ENCODE data around the gene TAF3. TPM values are rescaled to one million over a fixed set of nuclear protein-coding genes. Genes with fewer than 3 reads are reported as not detected.

Gene TAF3
- total RNA-seq, 1 donor from 2014 or later: 12.6 TPM

DNA sequence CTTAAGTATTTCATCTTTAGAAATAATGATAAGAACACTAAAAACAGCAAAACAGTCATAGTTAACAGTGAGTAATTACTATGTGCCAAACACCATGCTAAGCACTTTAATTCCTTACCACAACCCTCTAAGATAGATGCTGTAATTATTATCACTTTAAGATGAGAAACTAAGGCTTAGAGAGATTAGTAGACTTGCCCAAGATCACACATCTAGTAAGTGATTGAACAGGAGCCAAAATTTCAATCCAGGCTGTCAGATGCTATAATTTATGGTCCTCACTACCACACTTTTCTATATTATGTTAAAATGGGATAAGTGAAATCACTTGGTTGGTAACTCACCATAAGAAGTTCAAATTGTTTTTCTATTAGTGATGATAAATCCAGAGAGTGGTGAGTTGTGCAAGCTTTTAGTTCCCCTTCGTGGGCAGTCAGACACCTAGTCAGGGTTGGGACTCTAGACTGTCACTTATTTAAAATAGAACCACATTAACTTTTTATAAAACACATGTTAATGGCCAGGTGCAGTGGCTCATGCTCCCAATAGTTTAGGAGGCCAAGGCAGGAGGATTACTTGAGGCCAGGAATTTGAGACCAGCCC is 150.3 kb downstream of the TAF3 start:
- ChIA-PET POLR2A (no interaction called here), CTCF (no interaction called here)
- ATAC-seq (ENCODE audit: low read depth): no peak
- Mint-ChIP-seq H3K36me3 (ENCODE audit: low read depth) (peaks cover 49% of the 10 kb centered on the region), H3K9me3 (no peaks in the 10 kb centered on the region), H3K4me3 (no peak overlapping the region), H3K27ac (no peak overlapping the region), H3K27me3 (no peaks in the 10 kb centered on the region), H3K4me1 (peaks cover 5% of the 10 kb centered on the region)
- intact Hi-C loops (cut with micrococcal nuclease): no loop called here
- TF ChIP-seq, protein P1, sequence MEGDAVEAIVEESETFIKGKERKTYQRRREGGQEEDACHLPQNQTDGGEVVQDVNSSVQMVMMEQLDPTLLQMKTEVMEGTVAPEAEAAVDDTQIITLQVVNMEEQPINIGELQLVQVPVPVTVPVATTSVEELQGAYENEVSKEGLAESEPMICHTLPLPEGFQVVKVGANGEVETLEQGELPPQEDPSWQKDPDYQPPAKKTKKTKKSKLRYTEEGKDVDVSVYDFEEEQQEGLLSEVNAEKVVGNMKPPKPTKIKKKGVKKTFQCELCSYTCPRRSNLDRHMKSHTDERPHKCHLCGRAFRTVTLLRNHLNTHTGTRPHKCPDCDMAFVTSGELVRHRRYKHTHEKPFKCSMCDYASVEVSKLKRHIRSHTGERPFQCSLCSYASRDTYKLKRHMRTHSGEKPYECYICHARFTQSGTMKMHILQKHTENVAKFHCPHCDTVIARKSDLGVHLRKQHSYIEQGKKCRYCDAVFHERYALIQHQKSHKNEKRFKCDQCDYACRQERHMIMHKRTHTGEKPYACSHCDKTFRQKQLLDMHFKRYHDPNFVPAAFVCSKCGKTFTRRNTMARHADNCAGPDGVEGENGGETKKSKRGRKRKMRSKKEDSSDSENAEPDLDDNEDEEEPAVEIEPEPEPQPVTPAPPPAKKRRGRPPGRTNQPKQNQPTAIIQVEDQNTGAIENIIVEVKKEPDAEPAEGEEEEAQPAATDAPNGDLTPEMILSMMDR (IDR thresholded peaks at IDR 0.05): no peak
- DNase-seq: no peak

DNA sequence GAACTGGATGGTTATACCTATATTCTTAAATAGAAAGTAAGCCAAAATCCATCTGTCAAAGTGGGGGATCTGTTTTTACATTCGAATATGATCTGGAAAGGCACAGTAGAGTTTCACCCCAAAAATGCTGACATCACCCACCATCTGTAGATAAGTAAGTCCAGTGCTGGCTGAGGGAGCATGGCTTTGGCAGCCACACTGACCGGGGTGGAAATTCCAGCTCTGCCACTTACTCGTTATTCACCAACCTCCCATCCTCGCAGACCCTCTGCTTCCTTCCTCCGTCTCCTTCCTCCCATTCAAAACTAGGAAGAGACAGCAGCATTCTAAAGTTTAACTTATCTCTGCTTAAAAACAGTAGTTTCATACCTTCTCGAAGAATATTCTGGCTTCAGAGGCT is 151.3 kb downstream of the TAF3 start:
- Mint-ChIP-seq H3K4me3 (no peak overlapping the region), H3K4me1 (peaks cover 5% of the 10 kb centered on the region), H3K27me3 (no peaks in the 10 kb centered on the region), H3K36me3 (ENCODE audit: low read depth) (peaks cover 43% of the 10 kb centered on the region), H3K27ac (no peak overlapping the region), H3K9me3 (no peaks in the 10 kb centered on the region)
- intact Hi-C loops (cut with micrococcal nuclease): no loop called here
- ChIA-PET CTCF (no interaction called here), POLR2A (no interaction called here)
- DNase-seq: no peak
- no peak for ATAC-seq (ENCODE audit: low read depth)
- TF ChIP-seq, protein P1 (IDR thresholded peaks at IDR 0.05): no peak

DNA sequence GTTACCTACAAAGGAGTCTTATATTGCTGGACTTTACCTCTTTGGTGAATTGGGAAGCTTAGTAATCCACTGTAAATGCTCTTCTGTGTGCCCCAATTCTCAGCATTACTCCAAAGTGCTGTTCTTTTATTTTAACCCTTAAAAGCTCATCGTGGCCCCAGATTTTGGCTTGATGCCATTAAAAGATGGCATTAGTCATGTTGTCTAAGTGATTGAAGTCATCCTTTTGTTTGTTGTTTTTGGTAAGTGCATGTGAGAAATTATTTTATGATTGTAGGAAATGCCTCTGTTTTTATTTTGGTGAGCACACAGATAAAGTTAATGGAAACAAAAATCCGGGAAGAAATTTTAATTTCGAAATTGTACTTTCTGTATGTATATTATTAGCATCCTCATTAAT is 153.6 kb downstream of the TAF3 start:
- Mint-ChIP-seq H3K4me1 (peaks cover 3% of the 10 kb centered on the region), H3K27ac (no peak overlapping the region), H3K4me3 (no peak overlapping the region), H3K9me3 (no peaks in the 10 kb centered on the region), H3K36me3 (ENCODE audit: low read depth) (peaks cover 33% of the 10 kb centered on the region), H3K27me3 (no peaks in the 10 kb centered on the region)
- CTCF ChIA-PET: no interaction called here
- DNase-seq: no peak
- TF ChIP-seq, protein P1 (IDR thresholded peaks at IDR 0.05): no peak
- intact Hi-C loops (cut with micrococcal nuclease): no loop called here
- POLR2A ChIA-PET: no interaction called here
- no peak for ATAC-seq (ENCODE audit: low read depth)

DNA sequence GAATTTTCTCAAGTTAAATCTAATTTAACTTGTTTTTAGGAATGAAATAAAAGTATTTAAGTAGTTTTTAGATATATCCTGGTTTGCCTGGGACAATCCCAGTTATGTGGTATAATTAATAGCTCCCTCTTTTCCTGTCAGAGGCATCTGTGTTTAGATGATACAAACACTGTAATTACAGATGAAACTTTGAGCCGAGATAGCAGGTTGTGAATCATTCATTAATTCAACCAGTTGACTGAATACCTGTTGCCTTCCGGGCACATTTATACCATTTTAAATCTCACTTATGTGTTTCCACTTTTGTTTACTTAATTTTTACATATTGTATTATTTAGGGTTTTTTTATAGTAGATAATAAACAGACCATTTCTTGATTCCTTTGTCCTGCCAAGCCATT is 154.1 kb downstream of the TAF3 start:
- Mint-ChIP-seq H3K27ac (no peak overlapping the region), H3K4me3 (no peak overlapping the region), H3K36me3 (ENCODE audit: low read depth) (peaks cover 34% of the 10 kb centered on the region), H3K27me3 (no peaks in the 10 kb centered on the region), H3K9me3 (no peaks in the 10 kb centered on the region), H3K4me1 (peaks cover 3% of the 10 kb centered on the region)
- TF ChIP-seq, protein P1 (IDR thresholded peaks at IDR 0.05): no peak
- CTCF ChIA-PET: no interaction called here
- POLR2A ChIA-PET: no interaction called here
- ATAC-seq (ENCODE audit: low read depth) (no peak), DNase-seq (no peak)
- intact Hi-C loops (cut with micrococcal nuclease): no loop called here

DNA sequence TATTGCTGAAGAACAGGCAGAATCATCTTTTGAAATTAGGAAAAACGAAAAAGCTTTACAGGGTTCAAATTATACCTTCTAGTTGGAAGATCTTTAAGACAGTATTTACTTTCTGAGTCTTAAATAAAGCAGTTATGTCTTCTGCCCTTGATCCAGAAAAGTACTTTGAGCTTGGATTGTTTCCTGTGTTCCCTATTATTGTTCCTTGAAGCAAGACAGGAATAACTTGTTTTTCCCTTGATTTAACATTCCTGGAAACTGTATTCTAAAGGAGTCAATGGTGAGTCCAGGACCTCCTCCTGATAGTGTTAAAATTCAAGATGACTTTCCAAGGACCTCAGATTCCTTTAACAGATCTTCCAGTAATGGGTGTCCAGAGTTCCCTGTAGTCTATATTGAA is 161.9 kb downstream of the TAF3 start:
- no peaks in the 10 kb centered on the region for H3K9me3 Mint-ChIP-seq
- TF ChIP-seq, protein P1 (IDR thresholded peaks at IDR 0.05): no peak
- H3K4me1 Mint-ChIP-seq: no peaks in the 10 kb centered on the region
- no peak overlapping the region for H3K27ac Mint-ChIP-seq
- ATAC-seq (ENCODE audit: low read depth): no peak
- ChIA-PET CTCF (no interaction called here), POLR2A (no interaction called here)
- no peaks in the 10 kb centered on the region for H3K27me3 Mint-ChIP-seq
- H3K4me3 Mint-ChIP-seq: no peak overlapping the region
- intact Hi-C loops (cut with micrococcal nuclease): no loop called here
- H3K36me3 Mint-ChIP-seq (ENCODE audit: low read depth): peaks cover 57% of the 10 kb centered on the region
- no peak for DNase-seq

Data from activated B cell treated with CpG ODN at 0.5 μM for 24 hours (primary cell).